Tibial nerve (tissue), 4 donors: ENCODE measurements around the gene PLEKHJ1. TPM values are rescaled to one million over a fixed set of nuclear protein-coding genes. Genes with fewer than 3 reads are reported as not detected.

Experiments used
- DNase-seq, 2 donors: peaks; one replicate each; pipeline ENCODE4 v3.0.0-alpha.2; 2019; ENCODE audit warnings: low spot score in 2 of 2
- H3K27ac ChIP-seq, 4 donors: fragments of 200-600 bp; sonication (generic) in 3 of 4; one replicate each; pipeline ENCODE4 v1.5.1; 2017 to 2019; ENCODE audit warnings: mild to moderate bottlenecking in 1 of 4
- H3K27me3 ChIP-seq, 2 donors: fragments of 200-600 bp; sonication (generic) in 1 of 2; one replicate each; pipeline versions ENCODE4 v1.5.1 to v1.6.0; 2017 to 2019
- H3K36me3 ChIP-seq, 3 donors: fragments of 200-600 bp; sonication (generic); one replicate each; pipeline ENCODE4 v1.5.1; 2018 to 2019
- H3K4me1 ChIP-seq, 4 donors: fragments of 200-600 bp; sonication (generic) in 3 of 4; one replicate each; pipeline ENCODE4 v1.5.1; 2017 to 2019
- H3K4me3 ChIP-seq, 4 donors: fragments of 200-600 bp; sonication (generic) in 3 of 4; one replicate each; pipeline ENCODE4 v1.5.1; 2017 to 2019; ENCODE audit warnings: mild to moderate bottlenecking in 1 of 4, moderate library complexity in 1 of 4
- H3K9me3 ChIP-seq, 4 donors: fragments of 200-600 bp; sonication (generic) in 3 of 4; one replicate each; pipeline ENCODE4 v1.5.1; 2017 to 2019
- CTCF ChIP-seq, 5 experiments: fragments of 200-600 bp in 3 of 5; fragments of 450-650 bp in 2 of 5; sonication (generic) in 3 of 5; IDR thresholded peaks; one replicate each; pipeline ENCODE4 v1.5.1; 2016 to 2019; ENCODE audit warnings: antibody characterized with exemption in 5 of 5, mild to moderate bottlenecking in 3 of 5, moderate library complexity in 2 of 5
- EP300 ChIP-seq, 2 donors: sonication (generic); formaldehyde crosslinking; IDR thresholded peaks; one replicate each; pipeline ENCODE4 v1.6.1; 2017; ENCODE audit warnings: antibody characterized with exemption in 2 of 2, mild to moderate bottlenecking in 1 of 2
- POLR2A ChIP-seq, 2 donors: fragments of 450-650 bp; IDR thresholded peaks; one replicate each; pipeline ENCODE4 v1.6.1; 2017; ENCODE audit warnings: antibody characterized with exemption in 2 of 2, mild to moderate bottlenecking in 2 of 2, moderate library complexity in 2 of 2
- WGBS, 2 donors: methylation state at CpG; one replicate each; pipeline ENCODE4 v1.1.5; 2018; 5-methylcytosine and 5-hydroxymethylcytosine counted together
- total RNA-seq, 4 donors: library from RNA; depleted of rRNA; stranded (reverse); fragments of >200 nt; gene quantifications; one replicate each; pipeline ENCODE4 v1.1.0, GENCODE V29; 2016

PLEKHJ1 gene
- total RNA-seq, 4 donors from 2014 or later: 37.3 to 67.5 (median 51.2) TPM

- DNase-seq: no peak
- Histone ChIP-seq H3K36me3 (peaks cover 0 to 32% (median 14%) of the 10 kb centered on the region in 3 donors), H3K27ac (no peak overlapping the region), H3K9me3 (no peaks in the 10 kb centered on the region), H3K4me1 (peaks cover 0 to 49% (median 18%) of the 10 kb centered on the region in 4 donors), H3K27me3 (peaks cover 0 to 43% of the 10 kb centered on the region in 2 donors), H3K4me3 (peak overlapping the region in 2 of 4 donors; percentile 25 to 26)
- WGBS, 2 donors: 6 to 40% methylated on average over 2 to 39 of the region's 125 CpGs
- TF ChIP-seq POLR2A (IDR thresholded peaks at IDR 0.05) (no peak), CTCF (IDR thresholded peaks at IDR 0.05) (no peak), EP300 (IDR thresholded peaks at IDR 0.05) (no peak)
Measured at GRCh38 chr19:2251106-2252054, 15.3 kb upstream of the PLEKHJ1 start.

GRCh38 chr19:2250766-2251105 is 14.6 kb upstream of the PLEKHJ1 start:
- no peak for TF ChIP-seq EP300 (IDR thresholded peaks at IDR 0.05)
- TF ChIP-seq POLR2A (IDR thresholded peaks at IDR 0.05): no peak
- TF ChIP-seq CTCF (IDR thresholded peaks at IDR 0.05): no peak
- Histone ChIP-seq H3K27me3 (peaks cover 0 to 43% of the 10 kb centered on the region in 2 donors), H3K4me1 (peaks cover 0 to 49% (median 18%) of the 10 kb centered on the region in 4 donors), H3K4me3 (peak overlapping the region in 1 of 4 donors; percentile 13), H3K27ac (no peak overlapping the region), H3K36me3 (peaks cover 0 to 39% (median 21%) of the 10 kb centered on the region in 3 donors), H3K9me3 (no peaks in the 10 kb centered on the region)
- WGBS, 2 donors: 12% methylated on average over 10 to 20 of the region's 40 CpGs
- no peak for DNase-seq

GRCh38 chr19:2249880-2250765 is 14.0 kb upstream of the PLEKHJ1 start:
- DNase-seq: no peak
- H3K27me3 ChIP-seq: peaks cover 0 to 43% of the 10 kb centered on the region in 2 donors
- H3K27ac ChIP-seq: no peak overlapping the region
- no peak overlapping the region for H3K4me3 ChIP-seq
- 23 to 41% methylated on average over 24 to 35 of the region's 43 CpGs for WGBS, 2 donors
- no peaks in the 10 kb centered on the region for H3K9me3 ChIP-seq
- no peak for TF ChIP-seq EP300 (IDR thresholded peaks at IDR 0.05)
- no peak for TF ChIP-seq POLR2A (IDR thresholded peaks at IDR 0.05)
- no peak for TF ChIP-seq CTCF (IDR thresholded peaks at IDR 0.05)
- H3K4me1 ChIP-seq: peaks cover 0 to 49% (median 18%) of the 10 kb centered on the region in 4 donors
- peaks cover 4 to 45% (median 27%) of the 10 kb centered on the region in 3 donors for H3K36me3 ChIP-seq

- Histone ChIP-seq H3K27me3 (peaks cover 0 to 42% of the 10 kb centered on the region in 2 donors), H3K36me3 (peaks cover 10 to 54% (median 36%) of the 10 kb centered on the region in 3 donors), H3K27ac (no peak within 1 kb of the TSS), H3K4me3 (no peak within 1 kb of the TSS), H3K9me3 (no peaks in the 10 kb centered on the region), H3K4me1 (peaks cover 0 to 49% (median 18%) of the 10 kb centered on the region in 4 donors)
- no peak for DNase-seq
- TF ChIP-seq POLR2A (IDR thresholded peaks at IDR 0.05) (no peak), CTCF (IDR thresholded peaks at IDR 0.05) (no peak)
- 40 to 65% methylated on average over 2 to 20 of the region's 27 CpGs for WGBS, 2 donors
Measured at GRCh38 chr19:2249010-2249866, 13.1 kb upstream of the PLEKHJ1 start, which contains the start of gene AMH. Gene AMH (plus strand): TSS chr19:2249323. CDS start chr19:2249333, 10 bp downstream.
